AG09309 (cell line): ENCODE data around the gene STX11.

ENCODE experiments used
- DNase-seq: peaks from one replicate; pipeline ENCODE4 v3.0.0-alpha.2; 2010; ENCODE audit warnings: low read depth
- H3K4me3 ChIP-seq: 2 replicates; pipeline ENCODE4 v1.5.1; 2011; ENCODE audit warnings: mild to moderate bottlenecking, low read depth, low read length, moderate library complexity; ENCODE audit not compliant: control insufficient read depth
- TF ChIP-seq, protein P1 (sequence below): IDR thresholded peaks from 2 replicates; pipeline ENCODE4 v1.5.1; 2011; ENCODE audit warnings: mild to moderate bottlenecking, low read depth, low read length, inconsistent platforms; ENCODE audit not compliant: insufficient read depth, control insufficient read depth; ENCODE audit errors: missing control alignments

STX11 gene

DNA sequence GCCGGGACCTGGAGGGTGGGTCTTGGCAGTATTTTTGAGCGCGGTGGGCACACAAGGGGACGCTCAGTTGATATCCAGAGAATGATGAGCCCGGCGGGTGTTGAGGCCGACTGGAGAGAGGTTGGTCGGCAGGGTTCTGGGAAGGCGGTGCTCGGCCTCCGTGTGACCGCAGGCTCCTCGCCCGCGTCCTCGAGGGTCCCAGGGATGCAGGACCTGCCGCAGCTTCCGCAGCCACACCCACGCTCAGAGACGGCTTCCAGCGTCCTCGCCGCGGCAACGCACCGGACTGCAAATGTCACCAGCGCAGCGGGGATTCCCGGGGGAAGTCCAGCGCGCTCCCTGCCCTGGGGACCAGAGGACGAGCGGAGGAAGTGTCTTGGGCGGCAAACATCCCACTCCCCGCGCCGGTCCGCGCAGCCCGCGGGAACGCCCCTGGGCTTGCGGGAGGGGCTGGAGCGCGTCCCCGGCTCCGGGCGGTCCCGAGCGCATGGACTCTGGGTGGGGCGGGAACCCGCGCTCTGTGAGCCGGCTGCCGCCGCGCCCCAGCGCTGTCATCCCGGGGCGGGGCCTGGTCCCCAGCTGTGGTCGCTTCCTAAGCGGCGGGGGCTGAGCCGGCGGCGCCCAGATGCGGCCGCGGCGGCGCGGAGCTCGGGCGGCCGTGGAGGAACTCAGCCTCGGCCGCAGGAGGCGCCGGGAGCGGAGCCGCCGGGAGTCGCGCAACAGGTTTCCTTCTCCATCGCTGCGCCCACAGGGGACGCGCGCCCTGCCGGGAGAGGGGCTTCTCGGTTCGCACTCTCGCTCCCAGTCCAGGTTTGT is at the start of gene STX11:
STX11 (plus strand) TSS at position 624 of the 816 bp plus-strand sequence. CDS start 36,111 bp downstream, outside the sequence.
- no peak for DNase-seq
- peak within 1 kb of the TSS; percentile 67 for H3K4me3 ChIP-seq
- TF ChIP-seq, protein P1, sequence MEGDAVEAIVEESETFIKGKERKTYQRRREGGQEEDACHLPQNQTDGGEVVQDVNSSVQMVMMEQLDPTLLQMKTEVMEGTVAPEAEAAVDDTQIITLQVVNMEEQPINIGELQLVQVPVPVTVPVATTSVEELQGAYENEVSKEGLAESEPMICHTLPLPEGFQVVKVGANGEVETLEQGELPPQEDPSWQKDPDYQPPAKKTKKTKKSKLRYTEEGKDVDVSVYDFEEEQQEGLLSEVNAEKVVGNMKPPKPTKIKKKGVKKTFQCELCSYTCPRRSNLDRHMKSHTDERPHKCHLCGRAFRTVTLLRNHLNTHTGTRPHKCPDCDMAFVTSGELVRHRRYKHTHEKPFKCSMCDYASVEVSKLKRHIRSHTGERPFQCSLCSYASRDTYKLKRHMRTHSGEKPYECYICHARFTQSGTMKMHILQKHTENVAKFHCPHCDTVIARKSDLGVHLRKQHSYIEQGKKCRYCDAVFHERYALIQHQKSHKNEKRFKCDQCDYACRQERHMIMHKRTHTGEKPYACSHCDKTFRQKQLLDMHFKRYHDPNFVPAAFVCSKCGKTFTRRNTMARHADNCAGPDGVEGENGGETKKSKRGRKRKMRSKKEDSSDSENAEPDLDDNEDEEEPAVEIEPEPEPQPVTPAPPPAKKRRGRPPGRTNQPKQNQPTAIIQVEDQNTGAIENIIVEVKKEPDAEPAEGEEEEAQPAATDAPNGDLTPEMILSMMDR = no peak

DNA sequence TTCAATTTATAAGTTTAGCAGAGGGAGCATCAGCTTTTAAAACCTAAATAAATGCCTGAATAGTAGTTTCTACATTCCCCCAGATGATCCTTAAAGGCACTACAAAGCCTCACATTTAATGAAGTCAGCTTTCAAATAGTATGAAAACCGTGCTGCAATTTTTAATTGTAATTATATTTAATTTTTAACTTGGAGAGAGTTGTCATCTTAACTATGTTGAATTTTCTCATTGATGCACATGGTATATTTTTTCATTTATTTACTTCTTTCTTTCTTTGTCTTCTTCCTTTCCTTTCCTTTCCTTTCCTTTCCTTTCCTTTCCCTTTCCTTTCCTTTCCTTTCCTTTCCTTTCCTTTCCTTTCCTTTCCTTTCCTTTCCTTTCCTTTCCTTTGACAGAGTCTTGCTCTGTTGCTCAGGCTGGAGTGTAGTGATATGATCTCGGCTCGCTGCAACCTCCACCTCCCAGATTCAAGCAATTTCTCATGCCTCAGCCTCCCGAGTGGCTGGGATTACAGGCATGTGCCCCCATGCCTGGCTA is 47.2 kb upstream of the STX11 start:
- no peak for DNase-seq
- no peak overlapping the region for H3K4me3 ChIP-seq
- TF ChIP-seq, protein P1 = no peak

DNA sequence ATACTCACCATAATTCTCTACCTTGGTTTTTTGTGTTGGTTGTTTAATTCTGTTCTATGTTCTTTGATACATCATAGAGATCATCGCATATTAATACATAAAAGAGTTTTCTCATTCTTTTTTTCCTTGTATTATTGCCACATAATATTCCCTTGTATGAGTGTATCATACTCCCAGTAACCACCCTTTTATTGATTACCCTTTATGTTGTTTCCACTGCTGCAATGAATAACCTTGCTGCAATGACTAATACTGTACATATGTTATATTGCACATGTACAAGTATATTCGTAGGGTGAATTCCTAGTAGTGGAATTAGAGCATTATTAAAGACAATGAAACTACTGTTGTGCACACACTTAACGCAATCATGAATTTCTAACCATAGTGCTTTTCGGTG is 45.8 kb upstream of the STX11 start:
- no peak for DNase-seq
- H3K4me3 ChIP-seq = no peak overlapping the region
- TF ChIP-seq, protein P1 = no peak

DNA sequence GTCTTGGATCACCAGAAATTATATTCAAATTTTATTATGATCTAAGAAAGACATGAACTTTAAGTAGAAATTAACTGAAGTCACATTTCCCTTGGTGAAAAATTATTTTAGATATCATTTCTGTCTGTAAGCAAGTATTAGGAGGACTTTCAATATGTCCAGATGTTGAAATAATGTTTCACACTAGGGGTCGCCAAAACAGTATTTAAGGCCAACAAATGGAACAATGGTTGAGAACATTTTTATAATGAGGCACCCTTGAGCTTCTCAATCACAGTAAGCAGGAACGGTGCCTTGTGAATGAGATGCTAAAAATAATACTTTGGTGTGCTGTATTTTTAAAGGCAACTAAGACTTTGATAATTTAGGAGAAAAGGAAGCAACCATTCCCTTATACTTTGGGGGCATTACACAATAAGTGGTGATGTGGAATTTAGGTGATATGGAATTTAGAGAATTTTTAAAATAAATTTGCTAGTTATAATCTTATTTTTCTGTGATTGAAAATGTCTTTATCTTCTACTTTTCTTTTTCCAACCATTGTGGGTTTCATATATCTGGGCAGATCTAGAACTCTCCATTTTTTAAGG is 45.3 kb upstream of the STX11 start:
- TF ChIP-seq, protein P1 = peak; percentile 58
- H3K4me3 ChIP-seq = no peak overlapping the region
- peak; percentile 59 for DNase-seq

DNA sequence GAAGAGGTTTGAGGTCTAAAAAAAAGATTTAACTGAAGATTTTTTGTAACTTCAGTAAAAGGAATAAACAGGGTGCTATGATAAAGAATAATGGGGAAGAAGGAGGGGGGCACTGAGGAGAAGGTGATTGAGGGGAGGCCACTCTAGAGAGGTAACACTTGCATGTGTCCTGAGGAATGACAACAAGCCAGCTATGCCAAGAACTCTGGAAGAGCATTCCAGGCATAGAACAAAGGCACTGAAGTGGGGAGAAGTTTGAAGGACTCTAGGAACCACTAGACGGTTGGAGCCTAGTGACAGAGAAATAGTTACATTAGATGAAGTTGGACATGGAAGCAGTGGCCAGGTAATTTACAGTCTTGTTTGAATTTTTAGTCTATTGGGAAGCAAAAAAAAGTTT is 44.1 kb upstream of the STX11 start:
- DNase-seq = no peak
- no peak overlapping the region for H3K4me3 ChIP-seq
- TF ChIP-seq, protein P1 = no peak

DNA sequence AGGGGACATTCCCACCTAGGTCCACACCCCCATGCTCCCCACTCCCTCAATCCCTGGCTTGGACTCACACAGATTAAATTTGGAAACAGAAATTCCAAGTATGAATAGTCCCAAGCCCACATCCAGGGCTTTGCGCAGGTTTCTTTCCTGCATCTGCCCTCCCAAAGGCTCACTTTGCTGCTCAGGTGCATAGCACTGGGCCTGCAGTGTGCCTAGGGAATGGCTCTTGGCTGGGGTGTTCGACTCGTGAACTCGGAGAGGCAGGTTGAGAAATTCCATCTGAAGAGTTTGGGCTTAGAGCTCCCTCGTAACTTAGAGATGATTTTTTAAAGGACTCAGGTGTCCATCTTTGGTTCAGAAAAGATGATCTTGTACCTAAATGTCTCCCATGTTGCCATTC is 40.1 kb upstream of the STX11 start:
- TF ChIP-seq, protein P1 = no peak
- no peak for DNase-seq
- H3K4me3 ChIP-seq = no peak overlapping the region
